ENCODE data around the gene HOXA11.

HOXA11 gene

DNA sequence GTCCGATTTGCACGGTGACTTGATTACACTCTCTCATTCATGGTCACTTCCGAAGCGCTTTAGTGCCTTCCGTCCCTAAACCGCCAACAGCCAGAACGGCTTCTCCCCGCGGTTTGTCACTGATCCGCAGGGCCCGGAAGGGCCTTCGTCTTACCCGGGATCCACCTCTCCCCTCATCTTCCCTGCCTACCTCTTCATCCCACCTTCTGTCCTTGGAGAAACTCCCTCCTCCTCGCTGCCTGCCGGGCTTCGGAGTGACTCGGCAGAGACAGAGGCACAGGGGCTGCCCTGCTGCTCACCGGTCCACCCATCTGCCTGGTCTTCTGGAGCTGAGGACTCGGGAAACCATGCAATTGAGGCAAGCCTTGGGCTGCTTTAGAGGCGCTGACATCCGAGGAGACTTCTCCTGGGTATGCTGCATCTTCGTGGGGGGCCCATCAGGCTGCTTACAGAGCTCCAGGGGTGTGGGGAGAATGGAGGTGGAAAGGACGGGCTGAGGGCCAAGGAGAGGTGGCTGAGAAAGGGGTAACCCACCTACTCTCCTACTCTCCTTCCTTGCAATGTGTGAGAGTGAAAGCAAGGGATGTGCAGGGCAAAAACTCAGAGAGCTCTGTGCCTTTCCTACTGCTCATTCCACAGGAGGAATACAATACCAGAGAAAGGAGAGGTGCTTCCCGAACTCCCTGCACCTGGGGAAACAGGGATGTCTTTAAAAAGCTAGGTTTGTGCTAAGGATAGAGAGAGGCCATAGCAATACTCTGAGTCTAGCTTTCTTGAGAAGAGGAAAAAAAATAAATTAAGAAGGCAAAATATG is 1.0 kb upstream of the HOXA11 start:
- Histone ChIP-seq H3K27ac (ENCODE audit: insufficient read depth, low read depth, low read length, poor library complexity, severe bottlenecking) (no peak overlapping the region), H3K9me3 (ENCODE audit: control insufficient read depth, low read length) (no peaks in the 10 kb centered on the region), H3K27me3 (ENCODE audit: control insufficient read depth, insufficient read depth, low read length, poor library complexity, severe bottlenecking) (peaks cover 100% of the 10 kb centered on the region), H3K4me1 (ENCODE audit: control insufficient read depth, insufficient read depth, low read length) (no peaks in the 10 kb centered on the region), H3K36me3 (ENCODE audit: control insufficient read depth, insufficient read depth, low read length) (no peaks in the 10 kb centered on the region), H3K4me3 (ENCODE audit: insufficient read depth, low read depth, low read length) (no peak overlapping the region)
- WGBS, 2 experiments: 4% methylated on average over 24 of the region's 24 CpGs

DNA sequence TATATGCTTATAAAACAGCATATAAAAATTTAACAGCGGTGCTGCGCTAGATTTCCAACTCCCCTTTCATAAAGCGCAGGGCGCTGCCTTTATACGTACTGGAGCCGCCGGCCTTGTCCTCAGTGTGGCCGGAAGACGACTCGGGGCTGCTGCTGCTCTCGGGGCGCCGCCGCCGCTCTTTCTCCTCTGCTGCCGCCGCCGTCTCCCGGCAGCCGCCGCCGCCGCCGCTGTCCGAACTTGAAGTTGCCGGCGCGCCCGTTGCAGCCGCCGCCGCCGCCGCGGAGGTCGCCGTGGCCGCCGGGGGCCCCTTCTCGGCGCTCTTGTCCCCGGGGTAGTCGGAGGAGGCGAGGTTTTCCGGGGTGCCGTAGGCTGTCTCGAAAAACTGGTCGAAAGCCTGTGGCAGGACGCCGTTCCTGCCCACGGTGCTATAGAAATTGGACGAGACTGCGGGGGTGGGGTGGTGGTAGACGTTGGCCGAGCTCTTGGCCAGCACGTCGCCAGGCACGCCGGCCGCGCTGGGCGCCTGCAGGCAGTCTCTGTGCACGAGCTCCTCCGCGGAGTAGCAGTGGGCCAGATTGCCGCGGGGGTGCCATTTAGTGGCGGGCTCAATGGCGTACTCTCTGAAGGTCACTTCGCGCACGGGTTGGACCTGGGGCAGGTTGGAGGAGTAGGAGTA is 557 bp downstream of the HOXA11 start:
- Histone ChIP-seq H3K36me3 (ENCODE audit: control insufficient read depth, insufficient read depth, low read length) (no peaks in the 10 kb centered on the region), H3K27ac (ENCODE audit: insufficient read depth, low read depth, low read length, poor library complexity, severe bottlenecking) (no peak overlapping the region), H3K9me3 (ENCODE audit: control insufficient read depth, low read length) (no peaks in the 10 kb centered on the region), H3K4me1 (ENCODE audit: control insufficient read depth, insufficient read depth, low read length) (no peaks in the 10 kb centered on the region), H3K27me3 (ENCODE audit: control insufficient read depth, insufficient read depth, low read length, poor library complexity, severe bottlenecking) (peaks cover 100% of the 10 kb centered on the region), H3K4me3 (ENCODE audit: insufficient read depth, low read depth, low read length) (no peak overlapping the region)
- 3% methylated on average over 72 of the region's 72 CpGs for WGBS, 2 experiments

DNA sequence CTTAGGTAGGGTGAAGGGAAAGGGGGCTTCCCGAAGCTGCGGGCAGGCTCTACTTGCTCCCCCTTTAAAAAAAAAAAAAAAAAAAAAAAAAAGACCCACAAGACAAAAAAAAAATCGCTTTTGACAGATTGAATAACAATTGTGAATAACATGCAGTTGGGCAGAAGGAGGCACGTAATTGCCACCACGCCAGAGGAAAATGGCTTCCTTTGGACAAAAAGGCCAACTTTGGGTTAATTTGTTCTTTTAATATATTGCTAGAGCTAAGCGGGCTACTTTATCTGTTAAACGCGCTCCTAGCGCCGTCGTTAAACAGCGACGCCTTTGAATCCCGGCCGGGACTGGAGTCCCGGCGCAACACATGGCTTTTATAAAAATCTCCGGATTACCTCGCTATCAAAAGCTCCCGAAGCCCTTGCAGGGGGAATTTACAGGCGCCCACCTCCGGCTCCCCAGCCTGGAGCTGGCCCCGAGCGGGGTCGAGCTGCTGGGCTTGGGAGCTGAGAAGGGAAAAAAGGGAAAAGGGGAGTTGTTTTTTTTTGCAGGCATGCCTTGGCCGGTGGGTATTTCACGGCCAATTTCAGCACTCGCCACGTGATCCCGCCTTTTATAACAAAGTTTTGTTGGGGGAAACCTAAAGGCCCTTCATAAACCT is 1.2 kb downstream of the HOXA11 start:
- Histone ChIP-seq H3K4me1 (ENCODE audit: control insufficient read depth, insufficient read depth, low read length) (no peaks in the 10 kb centered on the region), H3K27me3 (ENCODE audit: control insufficient read depth, insufficient read depth, low read length, poor library complexity, severe bottlenecking) (peaks cover 100% of the 10 kb centered on the region), H3K27ac (ENCODE audit: insufficient read depth, low read depth, low read length, poor library complexity, severe bottlenecking) (no peak overlapping the region), H3K4me3 (ENCODE audit: insufficient read depth, low read depth, low read length) (no peak overlapping the region), H3K36me3 (ENCODE audit: control insufficient read depth, insufficient read depth, low read length) (no peaks in the 10 kb centered on the region), H3K9me3 (ENCODE audit: control insufficient read depth, low read length) (no peaks in the 10 kb centered on the region)
- 3 to 5% methylated on average over 28 of the region's 30 CpGs for WGBS, 2 experiments

DNA sequence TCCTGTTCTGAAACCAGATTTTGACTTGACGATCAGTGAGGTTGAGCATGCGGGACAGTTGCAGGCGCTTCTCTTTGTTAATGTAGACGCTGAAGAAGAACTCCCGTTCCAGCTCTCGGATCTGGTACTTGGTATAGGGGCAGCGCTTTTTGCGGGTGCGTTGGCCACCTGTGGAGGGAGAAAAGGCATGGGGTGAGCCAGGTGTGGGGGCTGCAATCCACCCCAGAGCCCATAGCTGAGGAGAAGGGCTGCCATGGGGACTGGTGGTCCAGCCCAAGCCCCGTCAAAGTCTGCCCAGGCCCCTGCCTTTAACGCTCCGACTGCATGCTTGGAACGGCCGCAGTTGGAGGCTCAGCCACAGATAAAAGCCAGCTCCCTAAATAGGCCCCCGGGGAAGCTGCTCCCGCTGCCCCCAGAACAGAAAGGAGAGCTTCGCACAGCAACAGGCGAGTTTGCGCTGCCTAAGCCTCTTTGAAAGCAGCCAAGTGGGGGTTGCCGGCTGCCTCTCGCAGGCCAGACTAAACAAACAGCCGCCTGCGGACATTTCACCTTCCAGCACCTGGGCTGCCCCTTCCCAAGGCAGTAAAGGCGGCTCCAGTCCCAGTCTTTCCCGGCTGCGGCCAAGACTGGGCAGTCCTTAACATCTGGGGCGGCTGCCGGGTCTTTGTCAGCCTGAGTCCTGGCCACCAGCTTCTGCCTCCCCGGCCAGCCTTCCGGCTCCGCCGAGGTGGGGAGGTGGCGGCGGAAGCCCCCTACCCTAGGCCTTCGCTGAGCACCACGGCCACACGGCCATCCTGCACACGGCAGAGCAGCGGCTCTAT is 2.0 kb downstream of the HOXA11 start:
- no peak overlapping the region for H3K4me3 ChIP-seq (ENCODE audit: insufficient read depth, low read depth, low read length)
- H3K9me3 ChIP-seq (ENCODE audit: control insufficient read depth, low read length): no peaks in the 10 kb centered on the region
- WGBS, 2 experiments: 1 to 2% methylated on average over 39 of the region's 39 CpGs
- H3K4me1 ChIP-seq (ENCODE audit: control insufficient read depth, insufficient read depth, low read length): no peaks in the 10 kb centered on the region
- no peaks in the 10 kb centered on the region for H3K36me3 ChIP-seq (ENCODE audit: control insufficient read depth, insufficient read depth, low read length)
- H3K27ac ChIP-seq (ENCODE audit: insufficient read depth, low read depth, low read length, poor library complexity, severe bottlenecking): no peak overlapping the region
- H3K27me3 ChIP-seq (ENCODE audit: control insufficient read depth, insufficient read depth, low read length, poor library complexity, severe bottlenecking): peaks cover 100% of the 10 kb centered on the region

DNA sequence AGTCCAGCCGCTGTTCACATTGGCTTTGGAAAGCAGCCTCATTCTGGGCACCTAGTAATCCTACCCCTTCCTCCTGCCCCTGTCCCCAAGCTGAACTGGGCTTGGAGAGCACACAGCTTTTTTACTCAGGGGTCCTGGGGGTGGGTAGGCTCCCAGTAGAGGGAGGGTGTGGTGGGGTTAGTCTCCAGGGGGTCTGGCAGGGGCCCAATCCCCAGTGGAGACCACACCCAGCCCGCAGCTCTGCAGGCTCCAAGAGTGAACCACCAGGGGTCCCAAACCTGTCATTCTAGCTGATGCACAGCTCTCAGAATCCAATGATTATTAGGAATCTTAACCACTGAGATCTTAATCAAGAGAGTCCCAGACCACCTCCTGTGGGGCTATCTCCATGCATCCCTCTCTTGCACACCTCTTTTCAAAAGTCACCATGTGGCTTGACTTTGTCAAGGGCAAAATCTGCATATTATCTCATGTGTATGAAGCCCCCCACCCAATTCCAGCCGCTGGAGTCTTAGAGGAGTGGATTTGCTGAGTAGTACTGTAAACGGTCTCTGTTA is 2.7 kb downstream of the HOXA11 start:
- Histone ChIP-seq H3K27ac (ENCODE audit: insufficient read depth, low read depth, low read length, poor library complexity, severe bottlenecking) (no peak overlapping the region), H3K27me3 (ENCODE audit: control insufficient read depth, insufficient read depth, low read length, poor library complexity, severe bottlenecking) (peaks cover 100% of the 10 kb centered on the region), H3K36me3 (ENCODE audit: control insufficient read depth, insufficient read depth, low read length) (no peaks in the 10 kb centered on the region), H3K9me3 (ENCODE audit: control insufficient read depth, low read length) (no peaks in the 10 kb centered on the region), H3K4me3 (ENCODE audit: insufficient read depth, low read depth, low read length) (no peak overlapping the region), H3K4me1 (ENCODE audit: control insufficient read depth, insufficient read depth, low read length) (no peaks in the 10 kb centered on the region)
- 17 to 27% methylated on average over 4 of the region's 4 CpGs for WGBS, 2 experiments

DNA sequence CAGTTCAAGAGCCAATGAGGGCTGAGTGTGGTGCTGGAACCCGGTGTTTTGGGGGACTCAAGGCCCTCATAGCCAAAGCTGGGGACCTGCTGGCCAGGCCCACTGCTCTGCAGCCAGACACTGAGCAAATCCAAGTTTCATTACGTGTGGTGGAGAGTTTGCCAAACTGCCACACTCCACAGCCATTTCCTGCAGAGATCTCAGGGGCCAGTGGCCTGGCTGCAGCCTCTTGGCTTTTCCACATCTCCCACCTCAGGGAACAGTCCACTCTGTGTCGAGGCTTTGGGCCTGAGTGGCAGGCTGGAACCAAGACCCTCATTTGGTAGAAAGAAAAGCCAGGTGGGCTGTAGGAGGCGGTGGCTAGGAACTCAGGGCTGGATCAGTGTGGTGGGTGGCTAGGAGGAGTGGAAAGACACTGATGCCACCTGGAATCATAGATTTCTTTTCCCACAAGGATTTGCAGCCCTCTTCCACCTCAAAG is 3.2 kb downstream of the HOXA11 start:
- Histone ChIP-seq H3K36me3 (ENCODE audit: control insufficient read depth, insufficient read depth, low read length) (no peaks in the 10 kb centered on the region), H3K27me3 (ENCODE audit: control insufficient read depth, insufficient read depth, low read length, poor library complexity, severe bottlenecking) (peaks cover 100% of the 10 kb centered on the region), H3K27ac (ENCODE audit: insufficient read depth, low read depth, low read length, poor library complexity, severe bottlenecking) (no peak overlapping the region), H3K4me1 (ENCODE audit: control insufficient read depth, insufficient read depth, low read length) (no peaks in the 10 kb centered on the region), H3K9me3 (ENCODE audit: control insufficient read depth, low read length) (no peaks in the 10 kb centered on the region), H3K4me3 (ENCODE audit: insufficient read depth, low read depth, low read length) (no peak overlapping the region)
- 38 to 40% methylated on average over 4 of the region's 4 CpGs for WGBS, 2 experiments

DNA sequence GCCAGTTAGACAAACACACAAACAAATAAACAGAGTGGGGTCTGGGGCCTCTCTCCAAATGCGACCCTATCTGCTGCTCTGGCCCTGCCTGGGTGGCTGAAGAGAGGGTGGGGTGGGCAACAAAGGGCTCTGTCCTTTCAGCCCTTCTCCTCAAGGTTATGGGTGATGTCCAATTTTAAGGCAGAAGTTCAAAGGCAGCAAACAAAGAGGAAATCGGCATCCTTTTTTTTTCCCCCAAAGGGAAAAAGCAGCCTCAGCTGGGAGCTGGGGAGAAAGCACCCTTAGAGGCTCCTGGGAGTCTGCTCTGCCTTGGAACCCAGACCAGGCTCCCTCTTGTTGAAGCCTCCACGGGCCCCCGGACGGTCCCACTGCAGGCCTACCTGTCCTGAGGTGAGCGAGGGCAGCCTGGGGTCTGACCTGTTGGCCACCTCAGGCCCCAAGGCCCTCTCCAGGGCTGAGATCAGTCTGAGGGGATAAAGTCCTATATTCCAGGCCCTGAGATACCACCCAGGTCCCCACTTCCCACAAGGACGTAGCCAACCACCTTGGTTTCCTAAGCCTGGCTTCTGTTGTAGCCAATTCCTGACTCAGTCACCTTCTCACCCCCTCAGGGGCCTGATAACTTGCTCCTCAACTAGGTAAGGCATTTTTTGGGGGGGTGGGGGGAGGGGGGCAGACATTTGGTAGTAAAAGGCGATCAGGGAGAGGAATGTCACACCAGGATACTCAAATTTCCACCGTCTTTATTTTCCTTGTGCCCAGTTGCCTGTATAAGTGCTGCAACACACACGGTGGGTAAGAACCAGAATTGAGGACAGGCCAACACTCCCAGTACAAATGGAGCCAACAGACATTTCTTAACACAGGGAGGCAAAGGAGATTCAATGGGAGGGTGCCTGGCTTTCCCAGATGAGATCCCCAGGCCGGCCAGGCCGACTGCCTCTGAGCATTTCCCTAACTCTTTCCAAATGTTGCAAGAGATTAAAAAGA is 4.3 kb downstream of the HOXA11 start:
- Histone ChIP-seq H3K36me3 (ENCODE audit: control insufficient read depth, insufficient read depth, low read length) (no peaks in the 10 kb centered on the region), H3K4me3 (ENCODE audit: insufficient read depth, low read depth, low read length) (no peak overlapping the region), H3K27ac (ENCODE audit: insufficient read depth, low read depth, low read length, poor library complexity, severe bottlenecking) (no peak overlapping the region), H3K9me3 (ENCODE audit: control insufficient read depth, low read length) (no peaks in the 10 kb centered on the region), H3K27me3 (ENCODE audit: control insufficient read depth, insufficient read depth, low read length, poor library complexity, severe bottlenecking) (peaks cover 100% of the 10 kb centered on the region), H3K4me1 (ENCODE audit: control insufficient read depth, insufficient read depth, low read length) (no peaks in the 10 kb centered on the region)
- WGBS, 2 experiments: 30 to 37% methylated on average over 12 of the region's 12 CpGs

DNA sequence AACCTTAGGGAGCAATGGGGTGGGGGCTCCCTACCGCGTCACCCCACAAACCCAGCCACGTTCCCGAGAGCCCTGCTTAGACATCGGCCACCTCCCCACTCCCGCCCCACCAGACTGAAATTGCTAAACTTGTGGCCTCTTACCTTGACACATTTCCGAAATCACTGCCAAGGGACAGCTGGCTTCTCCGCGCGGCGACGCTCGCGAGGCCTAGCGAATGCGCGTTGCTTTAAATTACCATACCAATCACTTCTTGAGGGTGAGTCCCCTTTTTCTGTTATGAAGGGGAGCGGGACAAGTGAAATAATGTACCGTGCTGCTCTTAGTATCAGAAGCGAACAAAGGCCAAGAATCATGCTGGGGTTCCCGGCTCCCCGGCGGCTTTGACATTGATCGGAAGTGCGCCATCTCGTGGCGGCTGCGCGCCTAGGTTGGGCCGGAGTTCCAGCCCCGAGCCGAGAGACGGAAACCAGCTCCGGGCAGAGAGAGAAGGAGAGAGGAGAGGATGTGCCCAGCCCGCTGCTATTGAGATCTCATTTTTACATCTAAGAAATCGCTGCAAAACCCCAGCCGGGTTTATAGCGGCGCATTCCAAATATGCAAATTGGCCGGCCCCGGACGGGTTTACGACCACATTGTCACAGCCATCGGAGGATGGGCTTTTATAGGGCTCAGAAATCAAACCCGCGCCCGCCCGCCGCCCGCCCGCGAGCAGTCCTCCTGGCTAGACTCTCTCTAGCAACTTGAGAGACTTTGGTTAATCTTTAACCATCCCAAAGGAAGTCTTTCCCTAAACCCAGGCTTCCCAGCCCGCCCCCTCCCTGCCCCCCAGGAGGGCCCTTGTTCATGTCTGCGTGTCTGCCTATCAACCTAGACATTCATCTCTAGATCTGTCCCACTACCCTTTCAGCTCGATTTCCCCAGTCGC is 5.3 kb downstream of the HOXA11 start:
- 4 to 7% methylated on average over 56 of the region's 56 CpGs for WGBS, 2 experiments
- no peaks in the 10 kb centered on the region for H3K36me3 ChIP-seq (ENCODE audit: control insufficient read depth, insufficient read depth, low read length)
- H3K4me3 ChIP-seq (ENCODE audit: insufficient read depth, low read depth, low read length): no peak overlapping the region
- H3K4me1 ChIP-seq (ENCODE audit: control insufficient read depth, insufficient read depth, low read length): no peaks in the 10 kb centered on the region
- no peak overlapping the region for H3K27ac ChIP-seq (ENCODE audit: insufficient read depth, low read depth, low read length, poor library complexity, severe bottlenecking)
- peaks cover 100% of the 10 kb centered on the region for H3K27me3 ChIP-seq (ENCODE audit: control insufficient read depth, insufficient read depth, low read length, poor library complexity, severe bottlenecking)
- H3K9me3 ChIP-seq (ENCODE audit: control insufficient read depth, low read length): no peaks in the 10 kb centered on the region
